ENCODE data around the gene KRT72.

KRT72 gene

DNA sequence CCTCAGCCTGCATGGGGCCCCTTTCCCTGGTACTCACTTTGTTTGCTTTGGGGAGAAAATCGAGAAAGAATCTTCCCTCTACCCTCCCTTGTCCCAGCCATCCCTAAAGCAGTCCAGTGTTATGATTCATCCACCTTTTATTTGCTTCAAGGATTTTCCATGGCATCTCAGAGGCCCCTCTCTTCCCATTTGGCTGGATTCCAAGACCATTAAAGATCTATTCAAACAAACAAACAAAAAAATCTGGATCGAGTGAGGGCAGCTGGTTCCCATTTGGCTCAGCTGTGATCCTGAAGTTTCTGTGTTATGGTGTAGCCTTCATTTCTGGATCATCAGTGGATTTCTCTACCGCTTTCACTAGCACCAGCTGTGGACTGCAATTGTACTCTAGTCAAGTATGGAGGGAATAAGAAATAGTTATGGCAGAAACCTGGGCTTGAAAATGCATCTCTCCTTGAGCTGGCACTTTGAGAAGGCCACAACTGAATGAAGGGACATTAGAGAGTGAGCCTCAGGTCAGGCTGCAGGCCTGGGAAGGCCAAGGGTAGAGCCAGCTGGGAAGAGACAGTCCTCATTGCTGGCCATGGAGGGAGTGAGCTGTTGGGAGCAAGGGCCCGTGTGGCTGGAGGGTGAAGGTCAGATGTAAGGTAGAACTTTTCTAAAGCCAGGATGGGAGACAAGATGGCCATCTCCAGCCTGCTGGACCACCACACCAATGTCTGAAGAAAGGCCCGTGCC is 62.0 kb downstream of the KRT72 start:
- no peak for DNase-seq

DNA sequence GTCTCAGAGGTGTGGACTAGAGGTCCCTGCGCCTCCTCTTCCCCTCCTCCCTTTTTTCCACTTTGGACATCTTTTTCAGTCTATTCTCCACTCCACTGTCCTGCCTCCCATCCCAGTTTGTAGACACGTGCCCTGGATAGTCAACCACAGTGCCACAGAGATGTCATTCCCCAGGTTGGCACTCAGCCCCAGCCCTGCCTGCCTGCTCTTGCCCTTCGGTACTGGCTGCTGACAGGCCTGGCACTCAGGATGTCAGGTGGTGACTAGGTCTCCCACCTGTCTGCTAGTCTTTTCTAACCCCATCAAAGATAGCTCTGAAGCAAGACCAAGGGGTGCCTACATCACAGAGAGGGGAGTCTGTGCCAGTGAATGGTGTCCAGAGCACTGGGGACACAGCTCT is 64.2 kb downstream of the KRT72 start:
- DNase-seq, result no peak
